Panc1 (cell line): ENCODE results near the gene SARDH. TPM values are rescaled to one million over a fixed set of nuclear protein-coding genes. Genes with fewer than 3 reads are reported as not detected.

Experiments
- ATAC-seq: fragments of 200-7000 bp; cut with Tn5 transposase; 2 replicates; pipeline ENCODE4 v1.9.1; 2020; ENCODE audit warnings: mild to moderate bottlenecking, moderate library complexity
- BruUV-seq: library from RNA; stranded (reverse); fragments of 400-500 nt; replicated peaks from 2 replicates; lab custom pipeline; 2021; lab: Mats Ljungman, UMichigan
- CTCF ChIA-PET: fragments of 300-600 bp; sonication (Branson Sonifier 250); formaldehyde crosslinking; loops from one replicate; lab custom pipeline; 2022; ENCODE audit warnings: antibody characterized with exemption; lab: Charles Lee
- POLR2A ChIA-PET: fragments of 300-600 bp; sonication (Branson Sonifier 250); formaldehyde crosslinking; loops from one replicate; lab custom pipeline; 2022; ENCODE audit warnings: antibody characterized with exemption; lab: Charles Lee
- DNase-seq: peaks from one replicate; pipeline ENCODE4 v3.0.0-alpha.2; 2010; ENCODE audit warnings: low read depth, low spot score
- H3K27ac ChIP-seq: 2 replicates; pipeline ENCODE4 v1.5.1; 2011; ENCODE audit warnings: mild to moderate bottlenecking, low read length, inconsistent platforms
- H3K27me3 ChIP-seq: fragments of 200-500 bp; sonication (Bioruptor generic); 2 replicates; pipeline ENCODE4 v1.6.0; 2014; ENCODE audit warnings: low read length, inconsistent platforms; ENCODE audit not compliant: control insufficient read depth, insufficient read depth
- H3K36me3 ChIP-seq: fragments of 200-500 bp; sonication (Bioruptor generic); 2 replicates; pipeline ENCODE4 v1.5.1; 2014; ENCODE audit warnings: inconsistent platforms, mild to moderate bottlenecking, low read length, moderate library complexity; ENCODE audit not compliant: control insufficient read depth, insufficient read depth
- H3K4me1 ChIP-seq: 2 replicates; pipeline ENCODE4 v1.5.1; 2011; ENCODE audit warnings: inconsistent platforms, mild to moderate bottlenecking, low read length, moderate library complexity; ENCODE audit not compliant: control insufficient read depth, insufficient read depth
- H3K4me3 ChIP-seq, 2 experiments: 2 replicates each; pipeline ENCODE4 v1.5.1; 2011 to 2012; ENCODE audit warnings: low read depth in 2 of 2, low read length in 2 of 2, mild to moderate bottlenecking in 2 of 2, inconsistent platforms in 1 of 2, moderate library complexity in 1 of 2
- H3K9me3 ChIP-seq: fragments of 200-500 bp; sonication (Bioruptor generic); 2 replicates; pipeline ENCODE4 v1.5.1; 2014; ENCODE audit warnings: low read depth, mild to moderate bottlenecking, inconsistent platforms, low read length, moderate library complexity; ENCODE audit not compliant: control insufficient read depth, insufficient read depth
- CTCF ChIP-seq: fragments of 450-650 bp; IDR thresholded peaks from 2 replicates; pipeline ENCODE4 v1.5.1; 2017; ENCODE audit warnings: mild to moderate bottlenecking
- POLR2AphosphoS5 ChIP-seq: IDR thresholded peaks from 2 replicates; pipeline ENCODE4 v1.6.1; 2012; ENCODE audit warnings: mild to moderate bottlenecking, low read depth, low read length, moderate library complexity
- REST ChIP-seq, 2 experiments: IDR thresholded peaks; 2 replicates each; pipeline ENCODE4 v1.6.1; 2011 to 2012; ENCODE audit warnings: low read depth in 2 of 2, control low read depth in 1 of 2, low read length in 1 of 2, mild to moderate bottlenecking in 1 of 2, moderate library complexity in 1 of 2; ENCODE audit not compliant: insufficient read depth in 1 of 2
- SIN3A ChIP-seq: IDR thresholded peaks from 2 replicates; pipeline ENCODE4 v1.6.1; 2012; ENCODE audit warnings: low read depth, mild to moderate bottlenecking, low read length, moderate library complexity, borderline replicate concordance; ENCODE audit not compliant: insufficient read depth
- TCF7L2 ChIP-seq: IDR thresholded peaks from 2 replicates; pipeline ENCODE4 v1.6.1; 2011; ENCODE audit warnings: mild to moderate bottlenecking, low read depth, low read length, inconsistent platforms
- in situ Hi-C: cut with HindIII; loops from 2 replicates; pipeline ENCODE4 v1.10.0; 2016; ENCODE audit warnings: low sequenced_read_pairs, low pct_unique_long_range_greater_than_20kb
- intact Hi-C: fragments of 100-400 bp; cut with micrococcal nuclease; formaldehyde crosslinking; loops from one replicate; pipeline ENCODE4 v1.10.0; 2022; ENCODE audit not compliant: unreplicated experiment
- total RNA-seq: library from RNA; stranded (reverse); gene quantifications from one replicate; pipeline ENCODE4 v1.2.1, GENCODE V29; 2021; ENCODE audit not compliant: unreplicated experiment

SARDH gene
- total RNA-seq, 1 experiment from 2014 or later, result 0.13 TPM

- DNase-seq, result no peak
- no peaks in the 10 kb centered on the region for H3K4me1 ChIP-seq
- in situ Hi-C loops (no loop called here), intact Hi-C loops (no loop called here)
- BruUV-seq, result no TSS peak
- TF ChIP-seq CTCF (no peak), REST (IDR thresholded peaks at IDR 0.05; ENCODE audit: insufficient read depth in 1 of 2, low read depth in 2 of 2, low read length in 1 of 2) (no peak), SIN3A (no peak), TCF7L2 (no peak), POLR2AphosphoS5 (no peak)
- ChIA-PET CTCF (interaction anchor here (0.6 kb wide), 1 partner anchor 223 kb away, joined by 3 read pairs; no protein-coding TSS in a partner anchor), POLR2A (no interaction called here)
- no peaks in the 10 kb centered on the region for H3K27me3 ChIP-seq
- no peak for ATAC-seq
- H3K4me3 ChIP-seq, result no peak overlapping the region
- no peaks in the 10 kb centered on the region for H3K9me3 ChIP-seq
- no peak overlapping the region for H3K27ac ChIP-seq
- no peaks in the 10 kb centered on the region for H3K36me3 ChIP-seq
Measured at GRCh38 chr9:133770076-133770777, 32.1 kb upstream of the SARDH start.

DNA sequence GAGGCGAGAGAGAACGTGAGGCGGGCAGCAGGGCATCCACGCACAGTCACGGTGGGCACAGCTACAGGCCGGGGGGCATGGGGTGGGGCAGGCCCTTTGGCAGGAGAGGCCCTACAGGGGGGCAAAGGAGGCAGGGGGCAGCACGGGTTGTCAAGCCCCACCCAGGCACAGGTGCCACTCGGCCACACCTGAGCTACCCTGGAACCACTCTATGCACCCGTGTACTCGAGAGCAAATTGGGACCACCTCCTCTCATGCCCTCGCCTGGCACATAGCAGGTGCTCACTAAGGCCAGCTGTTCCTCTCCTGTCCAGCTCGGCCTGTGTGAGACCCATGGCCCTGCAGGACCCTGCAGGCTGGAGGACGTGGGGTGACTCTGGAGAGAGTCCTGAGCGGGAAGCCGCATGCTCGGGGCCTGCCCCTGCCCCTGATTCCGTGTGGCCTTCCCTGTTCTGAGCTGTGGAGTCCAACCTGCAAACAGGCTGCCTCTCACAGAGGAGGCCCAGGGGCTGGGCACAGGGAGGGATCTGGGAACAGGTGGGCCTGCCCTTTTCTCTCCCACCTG is 31.4 kb upstream of the SARDH start:
- Histone ChIP-seq H3K9me3 (no peaks in the 10 kb centered on the region), H3K27ac (no peak overlapping the region), H3K4me1 (no peaks in the 10 kb centered on the region), H3K4me3 (no peak overlapping the region), H3K36me3 (no peaks in the 10 kb centered on the region), H3K27me3 (no peaks in the 10 kb centered on the region)
- intact Hi-C loops, result no loop called here
- ATAC-seq, result no peak
- in situ Hi-C loops, result no loop called here
- DNase-seq, result no peak
- BruUV-seq, result no TSS peak
- ChIA-PET CTCF (interaction anchor here (0.6 kb wide), 1 partner anchor 224 kb away, joined by 3 read pairs; no protein-coding TSS in a partner anchor), POLR2A (no interaction called here)
- TF ChIP-seq TCF7L2 (no peak), SIN3A (no peak), POLR2AphosphoS5 (no peak), CTCF (no peak), REST (IDR thresholded peaks at IDR 0.05; ENCODE audit: insufficient read depth in 1 of 2, low read depth in 2 of 2, low read length in 1 of 2) (no peak)
